ENCODE data around the gene SYPL2. TPM values are rescaled to one million over a fixed set of nuclear protein-coding genes. Genes with fewer than 3 reads are reported as not detected.

The SYPL2 gene
- total RNA-seq, 4 donors from 2014 or later, result 1.5 to 3.5 (median 2.4) TPM

DNA sequence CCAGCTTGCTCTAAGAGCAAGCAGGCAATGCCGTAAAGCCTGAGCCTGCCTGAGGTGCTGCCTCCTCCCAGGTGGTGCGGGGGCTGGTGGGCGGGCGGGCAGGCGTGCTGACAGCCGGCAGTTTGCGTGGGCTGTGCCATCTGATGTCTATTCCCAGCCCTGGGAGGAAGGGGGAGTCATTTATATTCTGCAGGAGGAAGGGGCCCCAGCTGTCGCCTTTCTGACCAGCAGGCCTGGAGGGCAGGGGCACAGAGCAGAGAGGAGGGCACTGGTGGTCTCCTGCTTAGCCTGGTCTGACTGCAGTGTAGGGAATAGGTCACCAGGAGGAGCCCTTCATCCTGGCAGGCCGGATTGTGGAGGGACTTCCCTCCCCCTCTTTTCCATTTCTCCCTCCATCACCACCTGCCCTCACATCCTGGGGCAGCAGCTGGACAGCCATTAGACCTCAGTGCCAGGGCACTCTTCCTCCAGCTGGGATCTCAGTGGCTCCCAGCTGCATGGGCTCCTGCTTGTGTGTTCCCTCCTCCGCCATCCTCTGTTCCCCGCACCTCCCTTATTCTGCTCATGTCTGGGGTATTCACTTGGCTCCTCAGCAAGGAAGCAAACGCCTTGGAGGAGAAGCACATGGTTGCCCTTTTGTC is 31.9 kb downstream of the SYPL2 start:
- Histone ChIP-seq H3K4me3 (no peak overlapping the region), H3K27ac (no peak overlapping the region), H3K4me1 (peaks cover 0 to 77% (median 30%) of the 10 kb centered on the region in 4 donors), H3K27me3 (no peaks in the 10 kb centered on the region), H3K36me3 (peaks cover 0 to 67% (median 0%) of the 10 kb centered on the region in 3 donors), H3K9me3 (no peaks in the 10 kb centered on the region)
- no peak for DNase-seq (ENCODE audit: low spot score in 2 of 2)
- TF ChIP-seq, protein P1, sequence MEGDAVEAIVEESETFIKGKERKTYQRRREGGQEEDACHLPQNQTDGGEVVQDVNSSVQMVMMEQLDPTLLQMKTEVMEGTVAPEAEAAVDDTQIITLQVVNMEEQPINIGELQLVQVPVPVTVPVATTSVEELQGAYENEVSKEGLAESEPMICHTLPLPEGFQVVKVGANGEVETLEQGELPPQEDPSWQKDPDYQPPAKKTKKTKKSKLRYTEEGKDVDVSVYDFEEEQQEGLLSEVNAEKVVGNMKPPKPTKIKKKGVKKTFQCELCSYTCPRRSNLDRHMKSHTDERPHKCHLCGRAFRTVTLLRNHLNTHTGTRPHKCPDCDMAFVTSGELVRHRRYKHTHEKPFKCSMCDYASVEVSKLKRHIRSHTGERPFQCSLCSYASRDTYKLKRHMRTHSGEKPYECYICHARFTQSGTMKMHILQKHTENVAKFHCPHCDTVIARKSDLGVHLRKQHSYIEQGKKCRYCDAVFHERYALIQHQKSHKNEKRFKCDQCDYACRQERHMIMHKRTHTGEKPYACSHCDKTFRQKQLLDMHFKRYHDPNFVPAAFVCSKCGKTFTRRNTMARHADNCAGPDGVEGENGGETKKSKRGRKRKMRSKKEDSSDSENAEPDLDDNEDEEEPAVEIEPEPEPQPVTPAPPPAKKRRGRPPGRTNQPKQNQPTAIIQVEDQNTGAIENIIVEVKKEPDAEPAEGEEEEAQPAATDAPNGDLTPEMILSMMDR (IDR thresholded peaks at IDR 0.05), result peak; percentile 18 to 55 (median 30)
- TF ChIP-seq POLR2A (IDR thresholded peaks at IDR 0.05) (no peak), EP300 (IDR thresholded peaks at IDR 0.05) (no peak)
- WGBS, 2 donors, result 51 to 65% methylated on average over 8 to 12 of the region's 12 CpGs

DNA sequence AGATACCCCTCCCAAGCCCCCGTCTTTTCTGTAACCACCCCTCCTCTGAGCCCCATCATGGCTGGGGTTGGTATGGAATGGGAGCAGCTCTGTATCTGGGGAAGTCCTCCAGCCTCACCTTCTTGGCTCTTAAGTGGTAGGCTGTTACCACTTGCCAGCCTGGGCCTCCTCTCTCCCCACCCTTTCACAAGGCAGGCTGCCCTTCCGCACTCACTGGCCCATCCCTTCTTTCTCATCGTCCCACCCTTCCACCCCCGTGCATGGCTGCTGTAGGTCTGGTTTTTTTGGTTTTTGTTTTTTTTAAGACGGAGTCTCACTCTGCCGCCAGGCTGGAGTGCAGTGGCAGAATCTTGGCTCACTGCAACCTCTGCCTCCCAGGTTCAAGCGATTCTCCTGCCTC is 32.7 kb downstream of the SYPL2 start:
- H3K4me1 ChIP-seq, result peaks cover 0 to 76% (median 27%) of the 10 kb centered on the region in 4 donors
- no peak overlapping the region for H3K27ac ChIP-seq
- 73 to 78% methylated on average over 7 of the region's 7 CpGs for WGBS, 2 donors

GRCh38 chr1:109499661-109500536 is 33.6 kb downstream of the SYPL2 start:
- Histone ChIP-seq H3K4me3 (no peak overlapping the region), H3K27me3 (no peaks in the 10 kb centered on the region), H3K36me3 (peaks cover 0 to 75% (median 0%) of the 10 kb centered on the region in 3 donors), H3K27ac (peak overlapping the region in 1 of 4 donors; percentile 43), H3K9me3 (no peaks in the 10 kb centered on the region), H3K4me1 (peaks cover 0 to 73% (median 22%) of the 10 kb centered on the region in 4 donors)
- WGBS, 2 donors, result 67 to 69% methylated on average over 4 of the region's 4 CpGs
- TF ChIP-seq EP300 (IDR thresholded peaks at IDR 0.05), result no peak
- TF ChIP-seq, protein P1 (IDR thresholded peaks at IDR 0.05), result peak in 4 of 5 experiments; percentile 10 to 35 (median 22)
- TF ChIP-seq POLR2A (IDR thresholded peaks at IDR 0.05), result no peak
- no peak for DNase-seq (ENCODE audit: low spot score in 2 of 2)

More for the DNA sequence above, 32.7 kb downstream of the SYPL2 start:
- Histone ChIP-seq H3K9me3 (no peaks in the 10 kb centered on the region), H3K27me3 (no peaks in the 10 kb centered on the region), H3K4me3 (no peak overlapping the region), H3K36me3 (peaks cover 0 to 70% (median 0%) of the 10 kb centered on the region in 3 donors)
- TF ChIP-seq POLR2A (IDR thresholded peaks at IDR 0.05) (no peak), EP300 (IDR thresholded peaks at IDR 0.05) (no peak)
- TF ChIP-seq, protein P1 (IDR thresholded peaks at IDR 0.05), result no peak
- DNase-seq (ENCODE audit: low spot score in 2 of 2), result no peak

DNA sequence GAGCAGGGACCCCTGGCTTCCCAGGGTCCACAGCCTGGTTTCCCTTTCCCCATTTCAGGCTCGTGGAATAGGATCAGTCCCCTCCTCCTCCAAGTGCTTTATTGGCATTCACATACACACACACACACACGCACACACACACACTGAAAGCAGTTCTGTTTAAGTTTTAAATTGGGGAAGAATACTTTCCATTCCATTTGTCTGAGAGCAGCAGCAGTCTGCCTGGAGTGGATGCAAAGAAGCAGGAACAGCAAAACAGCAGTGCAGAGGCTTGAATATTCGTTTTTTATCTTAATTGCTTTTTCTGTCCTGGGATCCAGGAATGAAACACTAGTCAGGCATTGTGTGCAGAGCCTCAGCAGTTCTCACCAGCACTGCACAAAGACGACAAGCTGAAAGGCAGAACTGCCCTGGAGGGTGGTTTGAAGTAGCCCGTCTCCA is 34.6 kb downstream of the SYPL2 start:
- no peak for DNase-seq (ENCODE audit: low spot score in 2 of 2)
- Histone ChIP-seq H3K4me1 (peaks cover 0 to 62% (median 16%) of the 10 kb centered on the region in 4 donors), H3K4me3 (no peak overlapping the region), H3K9me3 (no peaks in the 10 kb centered on the region), H3K36me3 (peaks cover 0 to 75% (median 0%) of the 10 kb centered on the region in 3 donors), H3K27ac (peak overlapping the region in 3 of 4 donors; percentile 42 to 54 (median 43)), H3K27me3 (no peaks in the 10 kb centered on the region)
- TF ChIP-seq, protein P1 (IDR thresholded peaks at IDR 0.05), result no peak
- TF ChIP-seq POLR2A (IDR thresholded peaks at IDR 0.05), result no peak
- TF ChIP-seq EP300 (IDR thresholded peaks at IDR 0.05), result no peak
- WGBS, 2 donors, result 23 to 28% methylated on average over 5 of the region's 5 CpGs

Measured in tibial nerve (tissue), 4 donors.